GM23248 (cell line): ENCODE results near the gene CST6. TPM values are rescaled to one million over a fixed set of nuclear protein-coding genes. Genes with fewer than 3 reads are reported as not detected.
A peak's percentile ranks its signal among the peaks of the same experiment; 100 is the strongest.

Source experiments
- DNase-seq: peaks from one replicate; pipeline ENCODE4 v3.0.0-alpha.2; 2015
- H2AFZ ChIP-seq: fragments of 200-600 bp; sonication (generic); 2 replicates; pipeline ENCODE4 v1.6.1; 2016; ENCODE audit warnings: antibody characterized with exemption
- H3F3A ChIP-seq: fragments of 200-600 bp; sonication (generic); 2 replicates; pipeline ENCODE4 v1.6.1; 2016; ENCODE audit warnings: mild to moderate bottlenecking, antibody characterized with exemption, mixed run types; ENCODE audit not compliant: insufficient read depth
- H3K27ac ChIP-seq: fragments of 200-600 bp; sonication (generic); 2 replicates; pipeline ENCODE4 v1.5.1; 2016; ENCODE audit warnings: mild to moderate bottlenecking
- H3K27me3 ChIP-seq: fragments of 200-600 bp; sonication (generic); replicated peaks from 2 replicates; pipeline ENCODE4 v1.6.1; 2016; ENCODE audit warnings: mild to moderate bottlenecking; ENCODE audit not compliant: insufficient read depth
- H3K36me3 ChIP-seq: fragments of 200-600 bp; sonication (generic); 2 replicates; pipeline ENCODE4 v1.6.1; 2016; ENCODE audit warnings: low read depth, mild to moderate bottlenecking
- H3K4me1 ChIP-seq: fragments of 200-600 bp; sonication (generic); 2 replicates; pipeline ENCODE4 v1.6.1; 2016; ENCODE audit warnings: mild to moderate bottlenecking; ENCODE audit not compliant: insufficient read depth
- H3K4me2 ChIP-seq: fragments of 200-600 bp; sonication (generic); one replicate; pipeline ENCODE4 v1.6.1; 2016; ENCODE audit warnings: mild to moderate bottlenecking; ENCODE audit not compliant: unreplicated experiment
- H3K4me3 ChIP-seq: fragments of 200-600 bp; sonication (generic); 2 replicates; pipeline ENCODE4 v1.5.1; 2016; ENCODE audit warnings: mild to moderate bottlenecking
- H3K79me2 ChIP-seq: fragments of 200-600 bp; sonication (generic); 2 replicates; pipeline ENCODE4 v1.6.1; 2016; ENCODE audit warnings: mild to moderate bottlenecking; ENCODE audit not compliant: insufficient read depth
- H3K9ac ChIP-seq: fragments of 200-600 bp; sonication (generic); 2 replicates; pipeline ENCODE4 v1.6.1; 2016; ENCODE audit warnings: mild to moderate bottlenecking
- H3K9me2 ChIP-seq: fragments of 200-600 bp; sonication (generic); 2 replicates; pipeline ENCODE4 v1.6.1; 2016; ENCODE audit warnings: mixed run types, mild to moderate bottlenecking, moderate library complexity; ENCODE audit not compliant: insufficient read depth
- H3K9me3 ChIP-seq: fragments of 200-600 bp; sonication (generic); one replicate; pipeline ENCODE4 v1.6.1; 2017; ENCODE audit warnings: low read depth
- H4K20me1 ChIP-seq: fragments of 200-600 bp; sonication (generic); 2 replicates; pipeline ENCODE4 v1.6.0; 2016; ENCODE audit not compliant: insufficient read depth
- EZH2 ChIP-seq: fragments of 200-600 bp; sonication (generic); IDR thresholded peaks from 2 replicates; pipeline ENCODE4 v1.6.1; 2018; ENCODE audit warnings: antibody characterized with exemption, mild to moderate bottlenecking; ENCODE audit not compliant: insufficient read depth, poor library complexity, severe bottlenecking
- EZH2phosphoT487 ChIP-seq: fragments of 200-600 bp; sonication (generic); IDR thresholded peaks from 2 replicates; pipeline ENCODE4 v1.6.1; 2018; ENCODE audit warnings: antibody characterized with exemption, moderate library complexity, mild to moderate bottlenecking, low read depth; ENCODE audit not compliant: insufficient read depth
- WGBS, 2 experiments: methylation state at CpG; one replicate each; pipeline ENCODE4 v1.1.6; 2015 to 2017; ENCODE audit warnings: low lambda C conversion rate in 2 of 2, low coverage in 1 of 2; ENCODE audit errors: missing lambda C conversion rate in 2 of 2; 5-methylcytosine and 5-hydroxymethylcytosine counted together
- in situ Hi-C: fragments of 300-500 bp; cut with MboI; formaldehyde crosslinking; loops from 2 replicates; pipeline ENCODE4 v1.15.0; 2020
- polyA plus RNA-seq: library from polyadenylated mRNA; unstranded; fragments of >200 nt; fragmentation: Nextera tagmentation; extraction: Ambion mirVana; gene quantifications from 2 replicates; pipeline ENCODE4 v1.2.1, GENCODE V29; 2016
- total RNA-seq: library from RNA; depleted of rRNA; stranded (reverse); fragments of >200 nt; shearing (Covaris generic); gene quantifications from 2 replicates; pipeline ENCODE4 v1.2.3, GENCODE V29; 2014

CST6 gene
- total and polyA plus RNA-seq, 2 experiments from 2014 or later = 21.9 to 35.1 TPM

GRCh38 chr11:65983589-65983987 lies 28.2 kb upstream of the CST6 start:
- in situ Hi-C loops = loop anchor here (10.0 kb wide), 1 partner anchor 99 kb away; the partner anchor contains the start of gene FIBP
- Histone ChIP-seq H3K9me2 (no peaks in the 10 kb centered on the region), H3K79me2 (no peaks in the 10 kb centered on the region), H3K9me3 (no peaks in the 10 kb centered on the region), H3F3A (peaks cover 5% of the 10 kb centered on the region; the same call in 1 of the 2 replicates), H3K4me1 (no peaks in the 10 kb centered on the region), H3K9ac (no peak overlapping the region), H4K20me1 (no peaks in the 10 kb centered on the region), H3K36me3 (no peaks in the 10 kb centered on the region), H3K27me3 (no peaks in the 10 kb centered on the region), H3K4me3 (no peak overlapping the region), H3K27ac (no peak overlapping the region), H2AFZ (no peak overlapping the region), H3K4me2 (no peak overlapping the region)
- no peak for DNase-seq
- TF ChIP-seq EZH2 (no peak), EZH2phosphoT487 (no peak)
- 76 to 83% methylated on average over 5 of the region's 5 CpGs for WGBS, 2 experiments

GRCh38 chr11:65987336-65987735 lies 24.5 kb upstream of the CST6 start:
- Histone ChIP-seq H3K36me3 (no peaks in the 10 kb centered on the region; the same call in 1 of the 2 replicates), H3K4me3 (no peak overlapping the region), H3K9me2 (no peaks in the 10 kb centered on the region), H2AFZ (no peak overlapping the region), H3K27me3 (no peaks in the 10 kb centered on the region), H3F3A (peaks cover 16% of the 10 kb centered on the region), H3K79me2 (no peaks in the 10 kb centered on the region), H3K4me1 (no peaks in the 10 kb centered on the region), H4K20me1 (no peaks in the 10 kb centered on the region), H3K9me3 (no peaks in the 10 kb centered on the region), H3K4me2 (no peak overlapping the region), H3K9ac (no peak overlapping the region), H3K27ac (no peak overlapping the region)
- no peak for TF ChIP-seq EZH2phosphoT487
- no peak for TF ChIP-seq EZH2
- in situ Hi-C loops = loop anchor here (10.0 kb wide), 1 partner anchor 103 kb away; the partner anchor contains the start of gene FIBP
- WGBS, 2 experiments = 79 to 85% methylated on average over 8 to 9 of the region's 9 CpGs
- DNase-seq = no peak

GRCh38 chr11:65988791-65989592 lies 22.8 kb upstream of the CST6 start:
- H3F3A ChIP-seq = peaks cover 16% of the 10 kb centered on the region
- H3K27ac ChIP-seq = peak overlapping the region; percentile 43
- no peaks in the 10 kb centered on the region for H3K9me3 ChIP-seq
- no peaks in the 10 kb centered on the region for H4K20me1 ChIP-seq
- no peak overlapping the region for H3K4me2 ChIP-seq
- no peak overlapping the region for H3K4me3 ChIP-seq
- DNase-seq = peak; percentile 95
- H3K9ac ChIP-seq = 0 out of 2 replicates have a peak overlapping the region, but pooled peaks have one; percentile 2
- no peaks in the 10 kb centered on the region for H3K9me2 ChIP-seq
- H3K4me1 ChIP-seq = no peaks in the 10 kb centered on the region
- in situ Hi-C loops = loop anchor here (10.0 kb wide), 1 partner anchor 104 kb away; the partner anchor contains the start of gene FIBP
- no peaks in the 10 kb centered on the region for H3K79me2 ChIP-seq
- no peaks in the 10 kb centered on the region for H3K27me3 ChIP-seq
- TF ChIP-seq EZH2phosphoT487 (no peak), EZH2 (no peak)
- no peak overlapping the region for H2AFZ ChIP-seq
- H3K36me3 ChIP-seq = no peaks in the 10 kb centered on the region; the same call in 1 of the 2 replicates
- WGBS, 2 experiments = 13 to 16% methylated on average over 7 to 10 of the region's 10 CpGs

- in situ Hi-C loops = no loop called here
- H2AFZ ChIP-seq = no peak overlapping the region
- H3F3A ChIP-seq = peaks cover 11% of the 10 kb centered on the region
- H3K27me3 ChIP-seq = no peaks in the 10 kb centered on the region
- 78 to 81% methylated on average over 5 of the region's 5 CpGs for WGBS, 2 experiments
- no peaks in the 10 kb centered on the region for H3K9me2 ChIP-seq
- H3K4me1 ChIP-seq = no peaks in the 10 kb centered on the region
- no peak overlapping the region for H3K27ac ChIP-seq
- no peak overlapping the region for H3K4me2 ChIP-seq
- no peak overlapping the region for H3K4me3 ChIP-seq
- no peaks in the 10 kb centered on the region; the same call in 1 of the 2 replicates for H3K36me3 ChIP-seq
- H3K79me2 ChIP-seq = no peaks in the 10 kb centered on the region
- no peak for TF ChIP-seq EZH2
- no peak for TF ChIP-seq EZH2phosphoT487
- H3K9ac ChIP-seq = no peak overlapping the region
- H3K9me3 ChIP-seq = no peaks in the 10 kb centered on the region
- DNase-seq = no peak
- H4K20me1 ChIP-seq = no peaks in the 10 kb centered on the region
Measured at GRCh38 chr11:65992056-65992455, 19.8 kb upstream of the CST6 start.
